WTC11 (cell line): Measurements from ENCODE around the gene ALG11. TPM values are rescaled to one million over a fixed set of nuclear protein-coding genes. Genes with fewer than 3 reads are reported as not detected.

Experiments used
- ATAC-seq: fragments of 200-7000 bp; cut with Tn5 transposase; 2 replicates; pipeline ENCODE4 v1.10.0; 2021; ENCODE audit warnings: mild to moderate bottlenecking, moderate library complexity
- CTCF ChIA-PET: fragments of 300-600 bp; sonication (Branson Sonifier 250); formaldehyde crosslinking; loops from one replicate; lab custom pipeline; 2021; ENCODE audit warnings: antibody characterized with exemption; lab: Charles Lee
- POLR2A ChIA-PET: fragments of 350-600 bp; sonication (Branson Sonifier 250); formaldehyde crosslinking; loops from one replicate; lab custom pipeline; 2021; ENCODE audit warnings: antibody characterized with exemption; lab: Charles Lee
- DNase-seq: peaks from one replicate; pipeline ENCODE4 v3.0.0; 2021; ENCODE audit warnings: low spot score
- H3K27ac Mint-ChIP-seq: 2 replicates; pipeline ENCODE4 v1.8.0; 2021; ENCODE audit warnings: mixed read lengths
- H3K27me3 Mint-ChIP-seq: 2 replicates; pipeline ENCODE4 v1.8.0; 2021; ENCODE audit warnings: low read depth, mild to moderate bottlenecking, moderate library complexity, mixed read lengths
- H3K36me3 Mint-ChIP-seq: 2 replicates; pipeline ENCODE4 v1.8.0; 2021; ENCODE audit warnings: mixed read lengths
- H3K4me1 Mint-ChIP-seq: 2 replicates; pipeline ENCODE4 v1.8.0; 2022; ENCODE audit warnings: mixed read lengths
- H3K4me3 Mint-ChIP-seq: 2 replicates; pipeline ENCODE4 v1.8.0; 2021; ENCODE audit warnings: mild to moderate bottlenecking, moderate library complexity, mixed read lengths
- H3K9me3 Mint-ChIP-seq: 2 replicates; pipeline ENCODE4 v1.8.0; 2021; ENCODE audit warnings: mixed read lengths
- CDX4 ChIP-seq: fragments of 250-450 bp; sonication (Bioruptor Pico); IDR thresholded peaks from 2 replicates; pipeline ENCODE4 v1.9.0; 2021; ENCODE audit warnings: moderate library complexity, mild to moderate bottlenecking, inconsistent platforms, borderline replicate concordance
- E2F1 ChIP-seq: sonication (generic); formaldehyde crosslinking; IDR thresholded peaks from 2 replicates; pipeline ENCODE4 v1.8.0; 2022; ENCODE audit warnings: mild to moderate bottlenecking, missing genetic modification reagents
- FOXP1 ChIP-seq: sonication (generic); formaldehyde crosslinking; IDR thresholded peaks from 2 replicates; pipeline ENCODE4 v1.8.0; 2022; ENCODE audit warnings: missing genetic modification reagents, mild to moderate bottlenecking, moderate library complexity, borderline replicate concordance
- GRHL2 ChIP-seq: fragments of 250-450 bp; sonication (Bioruptor Pico); IDR thresholded peaks from 2 replicates; pipeline ENCODE4 v1.8.0; 2022; ENCODE audit warnings: mild to moderate bottlenecking, moderate library complexity; ENCODE audit not compliant: insufficient replicate concordance, severe bottlenecking
- IRF2 ChIP-seq: sonication (generic); formaldehyde crosslinking; IDR thresholded peaks from 2 replicates; pipeline ENCODE4 v1.8.0; 2022; ENCODE audit warnings: low read depth, missing genetic modification reagents, borderline replicate concordance
- JAZF1 ChIP-seq: fragments of 250-450 bp; sonication (Bioruptor Pico); IDR thresholded peaks from 2 replicates; pipeline ENCODE4 v1.9.0; 2021; ENCODE audit warnings: moderate library complexity, mild to moderate bottlenecking, inconsistent platforms
- MAX ChIP-seq: sonication (generic); formaldehyde crosslinking; IDR thresholded peaks from 2 replicates; pipeline ENCODE4 v1.8.0; 2022; ENCODE audit warnings: mild to moderate bottlenecking, missing genetic modification reagents
- NR3C1 ChIP-seq: sonication (generic); formaldehyde crosslinking; conservative IDR thresholded peaks from 2 replicates; pipeline ENCODE4 v1.8.1; 2023; ENCODE audit warnings: low read depth, mild to moderate bottlenecking, missing genetic modification reagents
- OVOL2 ChIP-seq: fragments of 250-450 bp; sonication (Bioruptor Pico); IDR thresholded peaks from 2 replicates; pipeline ENCODE4 v1.9.0; 2021; ENCODE audit warnings: mild to moderate bottlenecking, borderline replicate concordance
- PRRX2 ChIP-seq: fragments of 250-450 bp; sonication (Bioruptor Pico); IDR thresholded peaks from 2 replicates; pipeline ENCODE4 v1.8.0; 2021; ENCODE audit warnings: mild to moderate bottlenecking
- TCF7 ChIP-seq: sonication (generic); formaldehyde crosslinking; IDR thresholded peaks from 2 replicates; pipeline ENCODE4 v1.8.0; 2022; ENCODE audit warnings: mild to moderate bottlenecking, low read depth, missing genetic modification reagents, moderate library complexity
- TEAD1 ChIP-seq: sonication (generic); formaldehyde crosslinking; IDR thresholded peaks from 2 replicates; pipeline ENCODE4 v1.8.0; 2022; ENCODE audit warnings: mild to moderate bottlenecking, missing genetic modification reagents
- TEAD4 ChIP-seq: sonication (generic); formaldehyde crosslinking; IDR thresholded peaks from 2 replicates; pipeline ENCODE4 v1.8.0; 2022; ENCODE audit warnings: mild to moderate bottlenecking, missing genetic modification reagents
- ZBTB21 ChIP-seq: sonication (generic); formaldehyde crosslinking; IDR thresholded peaks from 2 replicates; pipeline ENCODE4 v1.8.1; 2023; ENCODE audit warnings: mild to moderate bottlenecking, missing genetic modification reagents, borderline replicate concordance
- ZNF317 ChIP-seq: sonication (generic); formaldehyde crosslinking; IDR thresholded peaks from 2 replicates; pipeline ENCODE4 v1.8.1; 2023; ENCODE audit warnings: low read depth, mild to moderate bottlenecking, moderate library complexity, missing genetic modification reagents, borderline replicate concordance
- ZNF416 ChIP-seq: fragments of 250-450 bp; sonication (Bioruptor Pico); IDR thresholded peaks from 2 replicates; pipeline ENCODE4 v1.9.0; 2021; ENCODE audit warnings: mild to moderate bottlenecking, inconsistent platforms
- total RNA-seq: library from RNA; stranded (reverse); gene quantifications from 3 replicates; pipeline ENCODE4 v1.2.3, GENCODE V29; 2021
- TF ChIP-seq, protein P1 (sequence below): sonication (generic); formaldehyde crosslinking; conservative IDR thresholded peaks from 2 replicates; pipeline ENCODE4 v1.8.1; 2022; ENCODE audit warnings: mild to moderate bottlenecking, missing genetic modification reagents
- TF ChIP-seq, protein P2 (sequence below): fragments of 250-450 bp; sonication (Bioruptor Pico); IDR thresholded peaks from 2 replicates; pipeline ENCODE4 v2.1.2; 2022; ENCODE audit warnings: mild to moderate bottlenecking, moderate library complexity
- TF ChIP-seq, protein P3 (sequence below): sonication (generic); formaldehyde crosslinking; IDR thresholded peaks from 2 replicates; pipeline ENCODE4 v1.8.1; 2023; ENCODE audit warnings: mild to moderate bottlenecking, missing genetic modification reagents, borderline replicate concordance

Gene ALG11
- total RNA-seq, 1 experiment from 2014 or later: 40.6 TPM

GRCh38 chr13:52010890-52011631, 1.1 kb upstream of the ALG11 start, which contains the start of gene ATP7B (continued):
- TF ChIP-seq, protein P1, sequence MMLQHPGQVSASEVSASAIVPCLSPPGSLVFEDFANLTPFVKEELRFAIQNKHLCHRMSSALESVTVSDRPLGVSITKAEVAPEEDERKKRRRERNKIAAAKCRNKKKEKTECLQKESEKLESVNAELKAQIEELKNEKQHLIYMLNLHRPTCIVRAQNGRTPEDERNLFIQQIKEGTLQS (CRISPR knock-in tag): no peak
- TF ChIP-seq, protein P2, sequence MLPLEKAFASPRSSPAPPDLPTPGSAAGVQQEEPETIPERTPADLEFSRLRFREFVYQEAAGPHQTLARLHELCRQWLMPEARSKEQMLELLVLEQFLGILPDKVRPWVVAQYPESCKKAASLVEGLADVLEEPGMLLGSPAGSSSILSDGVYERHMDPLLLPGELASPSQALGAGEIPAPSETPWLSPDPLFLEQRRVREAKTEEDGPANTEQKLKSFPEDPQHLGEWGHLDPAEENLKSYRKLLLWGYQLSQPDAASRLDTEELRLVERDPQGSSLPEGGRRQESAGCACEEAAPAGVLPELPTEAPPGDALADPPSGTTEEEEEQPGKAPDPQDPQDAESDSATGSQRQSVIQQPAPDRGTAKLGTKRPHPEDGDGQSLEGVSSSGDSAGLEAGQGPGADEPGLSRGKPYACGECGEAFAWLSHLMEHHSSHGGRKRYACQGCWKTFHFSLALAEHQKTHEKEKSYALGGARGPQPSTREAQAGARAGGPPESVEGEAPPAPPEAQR (CRISPR knock-in tag): no peak
- no peak for TF ChIP-seq TCF7
- TF ChIP-seq IRF2: no peak
- no peak for TF ChIP-seq ZNF317 (CRISPR knock-in tag)
- TF ChIP-seq PRRX2 (CRISPR knock-in tag): no peak
- no peak for TF ChIP-seq E2F1 (CRISPR knock-in tag)

DNA sequence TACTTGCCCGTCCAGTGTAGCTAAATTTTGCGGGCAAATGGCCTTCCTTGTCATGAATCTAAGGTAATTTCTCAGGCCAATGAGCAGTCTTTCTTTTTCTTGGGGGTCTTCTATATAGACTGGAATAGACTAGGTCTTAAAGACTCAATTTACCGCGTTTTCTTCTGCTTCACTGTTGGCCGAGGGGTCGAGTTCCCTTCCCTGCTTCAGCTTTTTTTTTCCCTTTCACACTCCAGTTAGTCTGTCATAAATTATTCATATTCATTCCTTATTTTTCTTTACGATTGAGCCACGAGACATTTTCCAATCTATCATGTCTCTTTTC, 276 bp downstream of the ALG11 start:
- peaks cover 26% of the 10 kb centered on the region for H3K27me3 Mint-ChIP-seq
- CTCF ChIA-PET: interaction anchor here (0.5 to 1.9 kb wide), 11 partner anchors 9 to 438 kb away, joined by 3 to 14 read pairs (median 4); partner anchors contain the start of gene NEK5
- no peak for DNase-seq
- H3K27ac Mint-ChIP-seq: peak overlapping the region; percentile 94
- H3K4me1 Mint-ChIP-seq: peaks cover 24% of the 10 kb centered on the region
- H3K36me3 Mint-ChIP-seq: peaks cover 22% of the 10 kb centered on the region
- peak overlapping the region; percentile 96 for H3K4me3 Mint-ChIP-seq
- H3K9me3 Mint-ChIP-seq: peaks cover 15% of the 10 kb centered on the region
- TF ChIP-seq OVOL2 (CRISPR knock-in tag) (no peak), MAX (CRISPR knock-in tag) (no peak), ZNF416 (CRISPR knock-in tag) (no peak), GRHL2 (no peak)
- TF ChIP-seq, protein P2 (CRISPR knock-in tag): no peak
- TF ChIP-seq, protein P3, sequence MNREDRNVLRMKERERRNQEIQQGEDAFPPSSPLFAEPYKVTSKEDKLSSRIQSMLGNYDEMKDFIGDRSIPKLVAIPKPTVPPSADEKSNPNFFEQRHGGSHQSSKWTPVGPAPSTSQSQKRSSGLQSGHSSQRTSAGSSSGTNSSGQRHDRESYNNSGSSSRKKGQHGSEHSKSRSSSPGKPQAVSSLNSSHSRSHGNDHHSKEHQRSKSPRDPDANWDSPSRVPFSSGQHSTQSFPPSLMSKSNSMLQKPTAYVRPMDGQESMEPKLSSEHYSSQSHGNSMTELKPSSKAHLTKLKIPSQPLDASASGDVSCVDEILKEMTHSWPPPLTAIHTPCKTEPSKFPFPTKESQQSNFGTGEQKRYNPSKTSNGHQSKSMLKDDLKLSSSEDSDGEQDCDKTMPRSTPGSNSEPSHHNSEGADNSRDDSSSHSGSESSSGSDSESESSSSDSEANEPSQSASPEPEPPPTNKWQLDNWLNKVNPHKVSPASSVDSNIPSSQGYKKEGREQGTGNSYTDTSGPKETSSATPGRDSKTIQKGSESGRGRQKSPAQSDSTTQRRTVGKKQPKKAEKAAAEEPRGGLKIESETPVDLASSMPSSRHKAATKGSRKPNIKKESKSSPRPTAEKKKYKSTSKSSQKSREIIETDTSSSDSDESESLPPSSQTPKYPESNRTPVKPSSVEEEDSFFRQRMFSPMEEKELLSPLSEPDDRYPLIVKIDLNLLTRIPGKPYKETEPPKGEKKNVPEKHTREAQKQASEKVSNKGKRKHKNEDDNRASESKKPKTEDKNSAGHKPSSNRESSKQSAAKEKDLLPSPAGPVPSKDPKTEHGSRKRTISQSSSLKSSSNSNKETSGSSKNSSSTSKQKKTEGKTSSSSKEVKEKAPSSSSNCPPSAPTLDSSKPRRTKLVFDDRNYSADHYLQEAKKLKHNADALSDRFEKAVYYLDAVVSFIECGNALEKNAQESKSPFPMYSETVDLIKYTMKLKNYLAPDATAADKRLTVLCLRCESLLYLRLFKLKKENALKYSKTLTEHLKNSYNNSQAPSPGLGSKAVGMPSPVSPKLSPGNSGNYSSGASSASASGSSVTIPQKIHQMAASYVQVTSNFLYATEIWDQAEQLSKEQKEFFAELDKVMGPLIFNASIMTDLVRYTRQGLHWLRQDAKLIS (CRISPR knock-in tag): no peak
- TF ChIP-seq, all 79 proteins: peak for 0
- POLR2A ChIA-PET: interaction anchor here (0.6 kb wide), 1 partner anchor 77 kb away, joined by 3 read pairs; no protein-coding TSS in a partner anchor
- peak; percentile 1 for ATAC-seq

DNA sequence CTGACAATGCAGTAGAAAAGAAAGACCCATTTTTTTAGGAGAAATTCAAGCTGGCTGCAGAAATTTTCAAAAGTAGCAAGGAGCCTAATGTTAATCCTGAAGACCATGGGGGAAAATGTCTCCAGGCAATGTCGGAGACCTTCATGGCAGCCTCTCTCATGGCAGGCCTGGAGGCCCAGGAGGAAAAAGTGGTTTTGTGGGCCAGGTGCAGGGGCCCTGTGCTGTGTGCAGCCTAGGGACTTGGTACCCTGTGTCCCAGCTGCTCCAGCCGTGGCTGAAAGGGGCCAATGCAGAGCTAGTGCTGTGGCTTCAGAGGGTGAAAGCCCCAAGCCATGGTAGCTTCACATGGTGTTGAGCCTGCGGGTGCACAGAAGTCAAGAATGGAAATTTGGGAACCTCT, 4.1 kb downstream of the ALG11 start:
- H3K4me3 Mint-ChIP-seq: no peak overlapping the region
- peaks cover 53% of the 10 kb centered on the region for H3K36me3 Mint-ChIP-seq
- peaks cover 7% of the 10 kb centered on the region; the same call in 1 of the 2 replicates for H3K4me1 Mint-ChIP-seq
- H3K27me3 Mint-ChIP-seq: peaks cover under 1% of the 10 kb centered on the region
- no peak for DNase-seq
- no peak for ATAC-seq
- CTCF ChIA-PET: no interaction called here
- H3K27ac Mint-ChIP-seq: no peak overlapping the region
- peaks cover 15% of the 10 kb centered on the region for H3K9me3 Mint-ChIP-seq
- POLR2A ChIA-PET: no interaction called here
- TF ChIP-seq ZBTB21: no peak
- no peak for TF ChIP-seq TEAD4
- TF ChIP-seq NR3C1 (CRISPR knock-in tag): no peak
- TF ChIP-seq CDX4: no peak
- TF ChIP-seq, protein P3 (CRISPR knock-in tag): no peak
- TF ChIP-seq FOXP1 (CRISPR knock-in tag): no peak
- TF ChIP-seq JAZF1: no peak
- no peak for TF ChIP-seq TEAD1 (CRISPR knock-in tag)
